Stimulated activated naive CD4-positive, alpha-beta T cell (primary cell): ENCODE data around the gene GNAI3.

Experiments
- DNase-seq, 6 experiments: peaks; one replicate each; lab custom pipeline; 2025; lab: John Stamatoyannopoulos, UW

GNAI3 gene

DNA sequence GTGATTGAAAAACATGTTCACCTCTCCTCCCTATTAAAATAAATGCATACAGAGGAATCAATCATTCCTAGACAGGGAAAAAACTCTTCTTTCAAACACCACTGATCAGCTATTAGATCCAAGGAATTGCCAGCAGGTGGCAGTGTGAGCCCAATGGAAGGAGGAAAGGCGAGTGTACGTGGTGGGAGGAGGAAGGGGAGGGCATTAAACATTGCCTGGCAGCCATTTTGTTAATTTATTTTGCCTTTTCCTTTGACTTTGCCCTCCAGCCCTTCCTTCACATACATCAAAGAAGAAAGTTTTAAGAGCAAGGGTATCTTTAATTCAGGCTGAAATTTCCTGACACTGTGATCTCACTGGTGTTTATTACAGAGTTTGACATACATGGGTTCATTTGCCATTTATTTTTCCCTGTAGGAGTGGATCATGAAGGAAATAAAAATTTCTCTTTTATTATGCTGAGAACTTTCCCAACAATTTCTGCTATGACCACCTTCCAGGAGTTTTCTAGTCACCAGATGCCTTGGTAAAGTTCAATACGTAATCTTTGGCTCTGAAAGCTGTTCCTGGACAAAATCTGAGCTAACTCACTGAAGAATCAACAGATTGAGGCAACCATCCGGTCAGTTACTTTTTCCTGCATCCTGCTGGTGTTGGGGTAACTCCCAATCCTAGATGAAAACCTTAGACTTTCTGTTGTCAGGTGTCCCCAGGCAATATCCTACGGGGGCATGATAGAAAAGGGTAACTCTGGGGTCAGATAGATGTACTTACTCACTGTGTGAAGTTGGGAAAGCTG lies 1.9 kb upstream of the GNAI3 start:
- DNase-seq, result peak; percentile 72 to 87 (median 82)

DNA sequence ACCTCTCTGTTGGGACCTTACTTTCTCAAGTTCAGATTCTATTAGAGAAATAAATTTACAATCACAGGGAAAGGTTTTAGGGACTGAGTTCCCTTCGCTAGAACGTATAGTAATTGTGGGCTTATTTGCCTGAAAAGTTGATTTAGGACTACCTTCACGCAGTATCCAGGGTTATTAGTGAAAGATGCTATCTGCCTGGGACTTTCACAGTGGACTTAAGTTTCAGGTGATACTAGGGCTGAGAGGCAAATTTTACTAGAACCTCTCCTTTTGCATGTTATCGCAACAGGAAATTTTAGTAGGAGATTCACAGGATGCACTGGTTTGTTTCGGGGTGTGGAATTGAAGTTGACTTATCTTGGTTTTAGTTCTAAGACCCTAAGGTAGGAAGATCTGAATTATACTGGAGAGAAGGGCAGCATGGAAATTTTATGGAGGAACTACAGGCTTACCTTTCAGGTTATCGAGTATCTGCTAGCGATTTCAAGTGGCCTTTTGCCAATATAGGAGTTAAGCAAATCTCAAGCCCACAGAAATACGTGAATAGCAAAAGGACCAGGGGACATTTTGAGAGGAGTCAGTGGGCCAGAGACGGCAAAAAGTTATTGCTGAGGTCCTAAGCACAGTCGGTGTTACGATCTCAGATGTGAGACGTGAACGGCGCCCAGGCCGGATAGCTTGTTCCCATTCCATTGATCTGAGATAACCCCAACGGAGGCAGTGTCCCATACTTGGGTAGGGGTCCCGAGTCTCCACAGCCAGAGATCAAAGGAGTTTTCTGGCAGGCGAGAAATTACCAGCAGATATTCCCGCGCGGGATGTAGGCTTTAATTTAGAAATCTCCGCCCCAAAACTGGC lies 723 bp upstream of the GNAI3 start:
- DNase-seq, result peak in 4 of 6 experiments; percentile 1 to 64 (median 36)

DNA sequence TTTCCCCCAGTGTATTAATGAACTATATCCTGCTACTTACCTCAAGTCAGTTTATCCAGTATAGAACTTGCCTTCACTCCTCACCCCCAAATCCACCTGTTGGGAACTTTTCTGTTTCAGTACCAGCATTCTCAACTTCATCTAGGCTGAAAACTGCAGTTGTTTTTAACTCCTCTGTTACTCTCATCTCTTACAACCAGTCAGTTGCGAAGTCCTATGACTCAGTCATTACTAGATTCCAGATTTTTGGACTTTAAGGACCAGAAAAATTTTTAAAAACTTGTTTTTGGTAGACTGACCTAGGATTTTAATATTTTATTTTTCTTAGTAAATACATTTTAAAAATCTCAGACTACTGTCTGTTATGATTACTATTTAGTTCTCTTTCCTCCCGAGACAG lies 8.1 kb downstream of the GNAI3 start:
- DNase-seq, result no peak

DNA sequence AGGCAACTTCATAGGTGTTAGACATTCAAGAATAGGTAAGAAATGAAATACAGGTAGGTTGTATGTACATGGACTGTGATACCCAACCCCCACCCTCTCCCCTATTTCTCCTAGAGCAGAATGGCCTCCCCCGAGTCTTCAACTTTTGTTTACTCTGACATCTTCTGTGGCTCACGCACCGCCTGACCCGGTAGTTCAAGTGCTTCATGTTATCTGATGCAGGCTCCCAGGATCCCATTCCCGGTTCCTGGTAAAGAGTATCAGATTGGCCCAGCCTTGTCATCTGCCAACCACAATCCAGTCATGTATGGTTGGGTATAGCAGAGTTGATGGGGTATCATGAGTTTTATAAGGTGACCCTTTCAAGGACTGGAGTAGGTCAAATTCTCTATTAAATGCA lies 9.1 kb downstream of the GNAI3 start:
- no peak for DNase-seq

DNA sequence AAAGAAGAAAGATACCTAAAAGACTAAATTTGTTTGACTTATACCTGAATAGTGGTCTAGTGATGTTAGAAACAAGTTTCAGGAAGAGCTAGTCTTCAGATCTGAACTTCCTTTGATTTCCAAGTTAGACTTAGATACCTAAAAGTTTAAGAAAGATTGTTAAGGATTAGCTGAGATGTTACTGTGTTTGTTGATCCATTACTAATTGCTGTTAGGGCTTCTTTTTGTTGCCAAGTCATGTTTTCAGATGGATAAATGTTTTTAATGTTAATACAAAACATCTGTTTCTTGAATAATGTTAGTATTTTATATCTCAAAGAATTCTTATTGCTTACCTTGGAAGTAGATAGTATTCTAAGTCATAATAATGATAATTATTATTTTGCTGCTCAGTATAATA lies 11.6 kb downstream of the GNAI3 start:
- DNase-seq, result no peak

DNA sequence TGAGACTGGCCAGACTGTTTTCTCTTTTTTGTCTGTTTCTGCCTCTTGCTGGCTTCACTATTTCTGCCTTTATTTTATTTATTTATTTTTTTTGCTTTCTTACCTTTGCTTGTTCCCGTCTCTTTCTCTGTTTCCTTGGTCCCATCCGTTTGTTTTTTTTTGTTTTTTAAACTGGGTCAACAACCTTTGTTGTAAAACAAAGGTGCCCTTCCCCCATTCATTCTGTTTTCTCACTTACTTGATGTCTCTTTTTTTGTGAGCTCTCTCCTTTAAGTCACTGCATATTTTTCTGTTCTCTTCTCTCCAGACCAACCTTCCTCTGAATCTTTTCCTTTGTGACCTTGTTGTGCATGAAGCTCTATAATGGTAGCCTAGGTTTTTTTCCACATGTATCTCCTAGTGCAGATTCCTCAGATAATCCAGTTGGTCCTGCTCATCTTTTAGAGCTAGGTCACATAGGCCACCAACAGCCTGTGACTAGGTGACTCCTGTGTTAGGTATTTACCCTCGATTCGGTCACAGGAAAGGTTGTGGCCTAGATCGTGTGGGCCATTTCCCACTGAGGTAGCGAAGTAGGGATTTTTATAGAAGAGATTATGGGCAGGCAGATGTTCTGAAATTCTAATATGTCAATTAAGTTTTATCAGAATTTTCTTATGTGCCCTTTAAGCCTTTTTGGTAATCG lies 15.9 kb downstream of the GNAI3 start:
- DNase-seq, result no peak

DNA sequence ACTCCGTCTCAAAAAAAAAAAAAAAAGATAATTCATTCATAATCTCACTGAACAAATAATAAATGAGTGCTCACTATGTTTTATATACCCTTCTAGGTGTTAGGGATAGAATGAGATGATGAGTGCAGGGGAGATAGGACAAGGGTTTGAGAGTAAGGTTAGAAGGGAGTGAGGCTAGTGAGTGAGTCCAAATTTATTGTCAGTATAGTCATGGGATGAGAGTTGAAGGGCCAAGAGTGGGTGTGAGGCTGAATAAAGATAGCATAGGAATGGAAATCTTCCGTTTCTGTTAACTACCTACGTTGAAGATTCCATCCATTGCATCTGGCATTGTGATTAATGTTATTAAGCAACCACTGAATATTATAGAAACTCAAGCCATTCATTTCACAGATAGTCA lies 16.8 kb downstream of the GNAI3 start:
- no peak for DNase-seq

DNA sequence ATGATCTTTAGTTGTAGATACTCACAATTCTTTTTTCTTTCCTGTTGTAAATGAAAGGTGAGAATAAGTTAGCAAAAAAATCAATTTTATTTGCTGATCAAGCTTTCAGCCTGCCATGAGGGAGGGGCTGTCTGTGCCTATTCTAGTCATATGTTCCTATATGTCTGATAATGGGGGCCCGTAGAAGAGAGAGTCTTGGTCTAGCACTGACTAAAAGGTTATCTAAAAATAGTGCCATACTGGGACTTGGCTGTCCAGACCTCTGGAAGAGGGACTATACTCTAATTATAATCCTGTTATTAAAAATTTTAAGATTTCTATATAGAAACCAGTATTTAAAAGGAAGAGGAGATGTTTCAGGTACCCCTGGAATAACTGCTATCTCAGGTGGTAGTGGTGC lies 18.6 kb downstream of the GNAI3 start:
- DNase-seq, result no peak

DNA sequence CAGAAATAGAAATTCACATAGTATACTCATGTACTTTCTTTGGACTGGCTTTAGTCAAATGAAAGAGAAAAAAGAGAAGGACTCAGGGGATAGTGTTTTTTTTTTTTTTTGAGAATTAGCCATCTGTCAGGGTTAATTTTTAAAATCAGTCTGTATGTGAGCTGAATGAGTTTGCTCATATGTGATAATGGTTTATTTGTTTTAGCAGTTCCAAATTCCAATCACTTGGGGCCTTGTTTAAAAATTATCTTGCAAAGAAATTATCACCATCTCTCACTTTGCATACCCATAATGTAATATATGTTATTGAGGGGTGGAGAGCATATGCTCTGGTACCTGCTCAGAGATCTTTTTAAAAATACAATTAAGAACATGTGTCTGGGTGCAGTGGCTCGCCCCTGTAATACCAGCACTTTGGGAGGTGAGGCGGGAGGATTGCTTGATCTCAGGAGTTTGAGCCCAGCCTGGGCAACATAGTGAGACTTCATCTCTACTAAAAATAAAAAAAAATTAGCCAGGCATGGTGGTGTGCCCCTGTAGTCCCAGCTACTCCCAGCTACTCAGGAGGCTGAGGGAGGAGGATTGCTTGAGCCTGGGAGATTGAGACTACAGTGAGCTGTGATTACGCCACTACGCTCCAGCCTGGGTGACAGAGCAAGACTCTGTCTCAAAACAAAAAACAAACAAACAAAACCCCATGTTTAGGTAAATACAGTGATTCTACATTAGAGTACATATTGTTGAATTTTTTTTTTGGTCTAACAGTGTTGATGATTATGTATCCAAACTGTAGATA lies 19.7 kb downstream of the GNAI3 start:
- no peak for DNase-seq

DNA sequence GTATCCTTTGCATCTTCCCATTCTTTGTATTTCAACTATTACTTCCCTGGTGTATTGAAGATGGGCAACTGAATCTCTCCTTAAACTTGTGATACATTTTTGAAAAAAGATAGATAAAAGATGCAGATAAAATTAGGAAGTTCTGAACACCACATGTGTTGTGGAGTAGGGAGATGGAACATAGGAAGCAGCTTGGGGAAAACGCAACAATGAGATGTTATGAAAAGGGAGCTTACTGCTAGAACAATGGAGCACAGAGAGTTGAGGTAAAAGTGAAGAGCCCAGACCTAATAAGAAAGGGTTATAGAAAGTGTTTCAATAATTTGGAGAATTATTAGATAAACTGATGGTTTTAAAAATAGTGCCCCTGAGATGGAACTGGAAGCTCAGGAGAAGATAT lies 20.9 kb downstream of the GNAI3 start:
- no peak for DNase-seq

DNA sequence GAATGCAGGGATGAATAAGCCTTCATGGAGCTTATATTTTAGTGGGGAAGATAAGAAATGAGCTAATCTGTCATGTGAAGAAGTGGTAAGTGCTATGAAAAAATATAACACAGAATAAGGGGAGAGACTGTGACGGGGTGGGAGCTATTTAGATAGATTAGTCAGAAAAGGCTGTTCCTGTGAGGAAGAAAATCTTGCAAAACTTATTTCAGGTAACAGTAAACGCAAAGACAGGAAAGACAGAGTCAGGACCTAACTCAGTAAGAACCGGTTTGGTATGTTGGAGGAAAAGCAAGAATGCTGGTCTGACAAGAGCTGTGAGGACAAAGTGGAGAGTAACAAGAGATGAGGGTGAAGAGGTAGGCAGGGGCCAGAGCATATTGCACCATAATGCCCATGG lies 22.0 kb downstream of the GNAI3 start:
- DNase-seq, result no peak

DNA sequence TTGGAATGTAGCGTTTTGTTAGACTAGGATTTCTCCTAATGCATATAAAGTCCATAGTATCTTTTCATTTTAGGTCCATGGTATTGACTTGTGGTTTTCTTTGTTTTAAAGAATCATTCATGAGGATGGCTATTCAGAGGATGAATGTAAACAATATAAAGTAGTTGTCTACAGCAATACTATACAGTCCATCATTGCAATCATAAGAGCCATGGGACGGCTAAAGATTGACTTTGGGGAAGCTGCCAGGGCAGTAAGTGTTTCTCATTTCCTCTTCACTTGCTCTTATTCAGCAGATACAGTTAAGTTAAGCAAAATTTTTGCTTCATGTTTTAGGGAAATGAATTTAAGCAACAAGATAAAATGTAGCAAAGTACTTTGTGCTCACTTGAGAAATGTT lies 25.4 kb downstream of the GNAI3 start:
- DNase-seq, result no peak

DNA sequence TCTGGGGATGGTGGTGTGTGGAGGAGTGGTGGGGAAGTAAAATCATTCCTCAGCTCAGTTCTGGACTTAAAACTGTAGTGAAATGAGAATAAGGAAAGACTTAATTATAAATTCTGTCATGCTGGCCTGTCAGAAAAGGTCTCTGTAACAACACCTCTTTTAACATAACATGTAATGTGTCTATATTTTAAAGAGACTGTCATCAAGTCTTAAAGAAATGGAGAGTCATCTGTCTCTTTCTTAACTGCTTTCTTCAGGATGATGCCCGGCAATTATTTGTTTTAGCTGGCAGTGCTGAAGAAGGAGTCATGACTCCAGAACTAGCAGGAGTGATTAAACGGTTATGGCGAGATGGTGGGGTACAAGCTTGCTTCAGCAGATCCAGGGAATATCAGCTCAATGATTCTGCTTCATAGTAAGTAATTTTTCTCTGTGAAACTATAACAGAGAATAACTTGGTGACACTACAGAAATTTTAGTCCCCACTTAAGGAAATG lies 30.6 kb downstream of the GNAI3 start:
- DNase-seq, result no peak

DNA sequence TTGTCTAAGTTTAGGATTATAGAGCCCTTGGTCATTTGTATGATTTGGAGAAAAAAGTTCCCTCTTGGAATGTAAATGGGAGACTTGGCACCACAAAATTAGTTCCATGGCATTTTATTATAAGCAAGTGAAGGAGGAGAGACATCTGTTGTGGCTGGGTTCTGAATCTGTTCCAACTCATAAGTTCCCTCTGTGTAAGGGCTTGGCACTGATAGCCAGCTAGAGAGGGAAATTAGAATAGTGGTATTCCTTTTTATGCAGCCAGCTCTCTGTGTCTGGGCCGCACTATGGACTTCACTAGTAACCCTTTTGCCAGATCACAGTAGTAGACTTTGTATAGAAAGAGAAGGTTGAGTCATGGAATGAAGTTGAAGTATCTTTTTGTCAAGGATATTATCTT lies 31.1 kb downstream of the GNAI3 start:
- DNase-seq, result no peak

DNA sequence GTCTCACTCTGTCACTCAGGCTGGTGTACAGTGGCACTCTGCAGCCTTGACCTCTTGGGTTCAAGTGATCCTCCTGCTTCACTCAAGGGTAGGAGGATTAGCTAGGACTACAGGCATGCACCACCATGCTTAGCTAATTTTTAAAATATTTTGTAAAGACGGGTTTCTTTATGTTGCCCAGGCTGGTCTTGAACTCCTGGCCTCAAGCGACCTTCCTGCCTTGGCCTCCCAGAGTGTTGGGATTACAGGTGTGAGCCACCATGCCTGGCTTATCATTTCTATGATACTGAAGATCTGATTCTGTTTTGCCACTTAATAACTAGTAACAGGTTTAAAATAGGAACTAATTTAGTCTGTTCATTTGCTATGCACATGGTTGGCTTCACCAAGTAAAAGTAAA lies 33.6 kb downstream of the GNAI3 start:
- DNase-seq, result no peak

DNA sequence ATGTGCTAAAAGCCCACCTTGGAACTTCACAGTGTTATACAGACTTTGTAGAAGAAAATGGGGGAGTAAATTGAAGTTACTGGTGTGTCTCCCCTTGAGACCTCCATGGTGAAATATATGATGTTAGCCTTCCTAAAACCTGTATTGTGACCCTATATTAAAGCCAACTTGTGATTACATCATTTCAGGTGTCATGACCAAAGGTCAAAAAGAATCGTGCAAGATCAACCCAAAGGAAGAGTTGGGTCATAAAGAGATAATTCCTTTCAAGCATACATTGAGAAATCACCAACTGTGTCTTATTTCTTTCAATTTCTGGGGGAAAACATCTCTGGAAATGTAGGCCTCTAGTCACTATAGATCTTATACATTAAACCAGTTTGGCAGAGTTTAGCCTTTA lies 36.4 kb downstream of the GNAI3 start:
- no peak for DNase-seq

DNA sequence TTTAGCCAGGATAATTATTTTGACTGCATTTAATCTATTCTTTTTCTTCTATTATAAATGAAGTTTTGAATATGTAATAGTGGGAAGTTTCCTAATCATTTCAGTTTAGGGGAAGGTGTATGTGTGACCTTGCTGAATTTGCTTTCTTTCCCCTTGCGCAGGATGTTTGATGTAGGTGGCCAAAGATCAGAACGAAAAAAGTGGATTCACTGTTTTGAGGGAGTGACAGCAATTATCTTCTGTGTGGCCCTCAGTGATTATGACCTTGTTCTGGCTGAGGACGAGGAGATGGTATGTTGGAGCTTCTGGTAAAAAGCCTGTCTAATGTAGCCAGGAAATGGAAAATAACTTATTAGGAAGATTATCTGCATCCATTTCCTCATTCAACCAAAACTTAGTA lies 37.6 kb downstream of the GNAI3 start:
- DNase-seq, result no peak

DNA sequence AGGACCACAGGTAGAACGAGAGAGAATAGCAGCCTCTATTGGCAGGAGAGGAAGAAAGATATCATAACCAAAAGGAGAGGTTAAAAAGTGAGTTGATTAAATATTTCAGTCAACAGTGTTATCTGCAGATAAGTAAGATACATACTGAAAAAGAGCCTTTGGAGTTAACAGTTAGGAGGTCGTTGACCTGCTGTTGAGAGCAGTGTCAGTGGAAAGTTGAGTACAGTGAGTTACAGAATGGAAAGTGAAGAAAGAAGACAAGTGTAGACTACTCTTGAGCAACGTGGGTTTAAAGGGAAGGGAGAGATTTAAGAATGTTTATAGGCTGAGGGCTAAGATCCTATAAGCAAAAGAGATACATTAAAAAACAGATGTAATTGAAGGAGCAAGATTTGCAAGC lies 40.8 kb downstream of the GNAI3 start:
- DNase-seq, result no peak

DNA sequence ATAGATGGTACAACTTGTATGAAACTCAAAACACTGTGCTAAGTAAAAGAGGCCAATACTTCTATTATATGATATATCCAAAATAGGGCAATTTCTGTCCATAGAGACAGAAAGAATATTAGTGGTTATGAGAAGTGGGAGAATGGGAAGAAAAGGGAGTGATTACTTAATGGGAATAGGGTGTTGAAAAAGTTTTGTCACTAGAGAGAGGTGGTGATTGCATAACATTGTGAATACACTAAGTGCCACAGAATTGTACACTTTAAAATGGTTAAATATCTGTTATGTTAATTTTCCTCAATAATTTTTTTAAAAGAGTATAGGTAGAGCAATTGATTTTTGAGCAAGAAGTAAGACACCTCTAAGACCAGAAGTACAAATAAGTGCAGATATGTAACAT lies 41.3 kb downstream of the GNAI3 start:
- no peak for DNase-seq

DNA sequence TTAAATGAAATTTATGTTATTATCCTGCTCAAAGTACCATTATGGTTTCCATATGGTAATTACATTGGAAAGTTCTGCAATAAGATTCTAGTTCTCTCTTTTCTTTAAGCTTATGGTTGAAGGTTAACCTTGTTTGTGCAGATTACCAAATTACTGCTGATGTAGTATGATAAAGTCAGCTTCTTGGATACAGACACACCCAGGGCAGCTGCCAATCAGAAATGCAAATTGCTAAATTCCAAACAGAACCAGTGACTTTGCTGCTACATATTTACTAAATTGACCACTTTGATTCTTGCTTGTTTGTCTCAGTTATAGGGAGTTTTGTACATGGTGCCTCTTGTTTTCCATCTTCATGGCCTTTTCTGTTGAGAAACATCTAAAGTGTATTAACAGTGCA lies 44.5 kb downstream of the GNAI3 start:
- DNase-seq, result no peak

DNA sequence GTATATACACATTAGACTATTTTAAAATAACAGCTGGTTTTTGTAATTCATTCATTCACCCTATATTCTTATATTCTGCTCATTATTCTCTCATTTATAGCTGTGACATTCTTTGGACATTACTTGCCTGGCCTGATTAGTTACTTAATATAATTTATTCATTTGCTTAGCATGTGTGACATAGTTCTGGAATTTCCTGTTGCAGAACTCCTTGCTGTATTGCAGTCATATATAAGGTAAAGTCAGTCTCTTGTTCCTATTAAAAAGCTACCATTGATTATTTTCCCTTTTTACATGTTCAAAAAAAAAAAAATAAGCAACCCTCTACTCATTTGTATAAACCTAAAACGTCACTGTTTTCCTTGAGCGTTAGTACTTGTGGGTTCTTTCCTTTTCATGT lies 47.1 kb downstream of the GNAI3 start:
- no peak for DNase-seq

DNA sequence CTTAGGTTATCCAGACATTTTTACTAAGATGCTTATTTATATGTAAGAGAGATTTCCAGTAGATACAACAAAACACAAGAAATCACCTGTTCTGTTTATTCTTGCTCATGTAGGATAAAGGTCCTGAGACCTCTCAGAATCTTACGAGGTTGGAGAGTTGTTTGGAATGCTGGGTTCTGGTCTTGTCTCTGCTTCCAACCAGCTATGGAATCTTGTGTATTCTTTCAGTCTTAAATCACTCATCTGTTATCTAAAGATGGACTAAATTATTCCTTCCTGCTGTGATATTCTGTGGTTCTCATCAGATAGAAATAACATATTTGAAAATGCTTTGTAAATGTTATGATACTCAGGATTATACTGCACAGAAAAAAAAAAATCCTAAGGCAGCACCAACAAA lies 49.7 kb downstream of the GNAI3 start:
- DNase-seq, result no peak
